Measurements from ENCODE around the gene HFM1.
"Not testable (repeated sequence)": the region's sequence is repeated elsewhere in the genome, so short reads cannot be mapped to it uniquely, and the experiment has no call there.

The HFM1 gene, protein sequence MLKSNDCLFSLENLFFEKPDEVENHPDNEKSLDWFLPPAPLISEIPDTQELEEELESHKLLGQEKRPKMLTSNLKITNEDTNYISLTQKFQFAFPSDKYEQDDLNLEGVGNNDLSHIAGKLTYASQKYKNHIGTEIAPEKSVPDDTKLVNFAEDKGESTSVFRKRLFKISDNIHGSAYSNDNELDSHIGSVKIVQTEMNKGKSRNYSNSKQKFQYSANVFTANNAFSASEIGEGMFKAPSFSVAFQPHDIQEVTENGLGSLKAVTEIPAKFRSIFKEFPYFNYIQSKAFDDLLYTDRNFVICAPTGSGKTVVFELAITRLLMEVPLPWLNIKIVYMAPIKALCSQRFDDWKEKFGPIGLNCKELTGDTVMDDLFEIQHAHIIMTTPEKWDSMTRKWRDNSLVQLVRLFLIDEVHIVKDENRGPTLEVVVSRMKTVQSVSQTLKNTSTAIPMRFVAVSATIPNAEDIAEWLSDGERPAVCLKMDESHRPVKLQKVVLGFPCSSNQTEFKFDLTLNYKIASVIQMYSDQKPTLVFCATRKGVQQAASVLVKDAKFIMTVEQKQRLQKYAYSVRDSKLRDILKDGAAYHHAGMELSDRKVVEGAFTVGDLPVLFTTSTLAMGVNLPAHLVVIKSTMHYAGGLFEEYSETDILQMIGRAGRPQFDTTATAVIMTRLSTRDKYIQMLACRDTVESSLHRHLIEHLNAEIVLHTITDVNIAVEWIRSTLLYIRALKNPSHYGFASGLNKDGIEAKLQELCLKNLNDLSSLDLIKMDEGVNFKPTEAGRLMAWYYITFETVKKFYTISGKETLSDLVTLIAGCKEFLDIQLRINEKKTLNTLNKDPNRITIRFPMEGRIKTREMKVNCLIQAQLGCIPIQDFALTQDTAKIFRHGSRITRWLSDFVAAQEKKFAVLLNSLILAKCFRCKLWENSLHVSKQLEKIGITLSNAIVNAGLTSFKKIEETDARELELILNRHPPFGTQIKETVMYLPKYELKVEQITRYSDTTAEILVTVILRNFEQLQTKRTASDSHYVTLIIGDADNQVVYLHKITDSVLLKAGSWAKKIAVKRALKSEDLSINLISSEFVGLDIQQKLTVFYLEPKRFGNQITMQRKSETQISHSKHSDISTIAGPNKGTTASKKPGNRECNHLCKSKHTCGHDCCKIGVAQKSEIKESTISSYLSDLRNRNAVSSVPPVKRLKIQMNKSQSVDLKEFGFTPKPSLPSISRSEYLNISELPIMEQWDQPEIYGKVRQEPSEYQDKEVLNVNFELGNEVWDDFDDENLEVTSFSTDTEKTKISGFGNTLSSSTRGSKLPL (N-terminal part only)

DNA sequence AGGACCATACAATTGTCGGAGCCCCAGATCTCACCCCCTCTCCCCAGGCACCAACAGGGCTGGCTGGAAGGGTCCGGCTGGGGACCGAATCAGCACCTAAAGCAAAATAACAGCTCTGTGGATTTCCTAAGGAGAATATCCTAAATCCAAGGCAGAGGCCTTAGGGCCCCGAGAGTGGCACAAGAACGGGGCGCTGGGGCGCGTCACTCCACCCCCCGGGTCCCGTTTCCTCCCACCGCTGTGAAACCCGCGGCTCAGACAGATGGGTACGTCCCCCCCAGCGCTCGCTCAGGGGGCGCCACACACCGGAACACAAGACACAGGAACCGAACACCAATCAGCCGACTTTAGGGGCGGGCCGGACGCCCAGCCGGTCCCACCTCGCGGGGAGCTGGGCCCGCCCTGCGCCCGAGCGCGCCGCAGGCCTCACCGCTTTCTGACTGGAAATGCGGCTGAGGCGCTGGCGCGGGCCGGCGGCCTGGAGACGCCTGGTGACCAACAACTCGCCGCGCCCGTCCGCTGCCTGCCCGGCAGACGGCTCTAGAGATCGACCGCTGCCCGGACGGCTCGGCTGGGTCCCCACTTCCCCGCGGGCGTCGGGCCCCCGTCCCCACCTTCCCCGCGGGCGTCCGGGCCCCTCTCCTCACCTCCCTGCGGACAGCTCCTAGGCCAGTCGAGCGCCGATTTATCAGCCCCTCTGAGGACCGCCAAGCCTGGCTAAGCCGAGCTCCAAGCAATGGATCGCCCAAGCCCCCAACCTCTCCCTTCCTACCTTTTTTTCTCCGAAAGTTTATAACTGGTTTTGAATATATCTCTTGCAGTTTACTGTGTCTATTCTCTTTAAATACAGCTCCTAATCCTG, at the start of gene HFM1:
HFM1 (minus strand) TSS at position 687 of the 862 bp plus-strand sequence. CDS start 3,755 bp downstream, outside the sequence.
- peak; percentile 65 for DNase-seq (ENCODE audit: low read depth, low spot score)

DNA sequence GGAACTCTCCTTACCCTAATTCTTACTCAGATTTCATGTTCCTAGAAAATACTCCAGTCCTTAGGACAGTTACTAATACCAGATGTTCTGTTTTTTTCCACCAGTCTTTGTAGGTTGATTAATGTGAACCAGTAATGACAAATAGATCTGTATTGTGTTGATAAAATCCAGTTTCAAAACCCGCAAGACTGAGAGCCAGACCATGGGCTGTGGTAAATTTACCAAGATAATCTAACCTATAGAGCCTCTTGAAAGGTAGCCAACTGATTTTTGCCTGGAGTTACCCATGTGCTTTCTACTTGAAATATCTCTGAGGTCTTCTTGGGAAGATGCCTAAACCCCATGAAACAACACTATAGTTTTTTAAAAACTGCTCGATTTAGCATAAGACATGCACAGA, 49.5 kb upstream of the HFM1 start:
- no peak for DNase-seq (ENCODE audit: low read depth, low spot score)

DNA sequence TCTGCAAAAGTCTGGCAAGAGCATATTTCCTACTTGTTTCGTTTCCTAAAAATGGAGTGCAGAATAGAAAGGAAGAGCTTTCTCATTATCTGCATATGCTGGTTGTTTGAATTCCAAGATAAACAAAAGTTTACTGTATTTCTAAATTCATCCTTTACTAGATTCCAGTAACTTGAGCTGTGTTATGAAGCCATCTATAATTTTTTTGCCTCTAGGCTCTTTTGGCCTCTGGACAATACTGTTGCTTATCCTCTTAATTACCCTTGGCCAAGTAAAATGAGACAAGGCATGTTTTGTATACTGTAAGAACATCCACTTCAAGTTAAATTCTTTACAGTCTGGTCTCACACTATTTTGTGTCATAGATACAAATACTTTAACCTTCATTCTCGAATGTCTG, 45.6 kb upstream of the HFM1 start:
- DNase-seq (ENCODE audit: low read depth, low spot score): no peak

DNA sequence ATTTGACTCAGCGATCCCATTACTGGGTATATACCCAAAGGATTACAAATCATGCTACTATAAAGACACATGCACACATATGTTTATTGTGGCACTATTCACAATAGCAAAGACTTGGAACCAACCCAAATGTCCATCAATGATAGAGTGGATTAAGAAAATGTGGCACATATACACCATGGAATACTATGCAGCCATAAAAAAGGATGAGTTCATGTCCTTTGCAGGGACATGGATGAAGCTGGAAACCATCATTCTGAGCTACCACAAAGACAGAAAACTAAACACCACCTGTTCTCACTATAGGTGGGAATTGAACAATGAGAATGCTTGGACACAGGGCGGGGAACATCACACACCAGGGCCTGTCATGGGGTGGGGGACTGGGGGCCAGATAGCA, 43.1 kb upstream of the HFM1 start:
- DNase-seq (ENCODE audit: low read depth, low spot score): not testable (repeated sequence)

DNA sequence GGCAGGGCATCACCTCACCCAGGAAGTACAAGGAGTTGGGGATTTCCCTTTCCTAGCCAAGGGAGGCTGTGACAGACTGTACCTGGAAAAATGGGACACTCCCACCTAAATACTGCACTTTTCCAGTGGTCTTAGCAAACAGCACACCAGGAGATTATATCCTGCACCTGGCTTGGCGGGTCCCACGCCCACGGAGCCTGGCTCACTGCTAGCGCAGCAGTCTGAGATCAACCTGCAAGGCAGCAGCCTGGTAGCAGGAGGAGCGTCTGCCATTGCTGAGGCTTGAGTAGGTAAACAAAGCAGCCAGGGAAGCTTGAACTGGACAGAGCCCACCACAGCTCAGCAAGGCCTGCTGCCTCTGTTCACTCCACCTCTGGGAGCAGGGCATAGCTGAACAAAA, 37.3 kb upstream of the HFM1 start:
- DNase-seq (ENCODE audit: low read depth, low spot score): not testable (repeated sequence)

DNA sequence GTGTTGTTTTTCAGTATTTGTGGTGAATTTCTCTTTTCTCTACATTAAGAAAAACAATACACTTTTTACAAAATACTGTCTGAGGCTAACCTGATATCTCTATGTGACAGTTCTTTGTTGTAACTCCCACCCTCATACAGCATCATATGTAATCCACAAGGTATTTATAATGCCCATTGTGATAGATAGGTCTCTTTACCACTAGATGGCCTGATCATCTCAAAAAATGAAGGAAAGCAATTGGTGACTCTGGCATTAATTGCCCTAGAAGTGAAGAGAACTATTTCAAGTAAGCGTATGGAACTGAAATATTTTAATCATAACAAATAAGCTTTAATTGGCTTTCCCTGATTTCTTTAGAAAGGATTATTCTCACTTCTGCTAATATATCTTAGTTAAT, 36.2 kb upstream of the HFM1 start:
- DNase-seq (ENCODE audit: low read depth, low spot score): no peak

DNA sequence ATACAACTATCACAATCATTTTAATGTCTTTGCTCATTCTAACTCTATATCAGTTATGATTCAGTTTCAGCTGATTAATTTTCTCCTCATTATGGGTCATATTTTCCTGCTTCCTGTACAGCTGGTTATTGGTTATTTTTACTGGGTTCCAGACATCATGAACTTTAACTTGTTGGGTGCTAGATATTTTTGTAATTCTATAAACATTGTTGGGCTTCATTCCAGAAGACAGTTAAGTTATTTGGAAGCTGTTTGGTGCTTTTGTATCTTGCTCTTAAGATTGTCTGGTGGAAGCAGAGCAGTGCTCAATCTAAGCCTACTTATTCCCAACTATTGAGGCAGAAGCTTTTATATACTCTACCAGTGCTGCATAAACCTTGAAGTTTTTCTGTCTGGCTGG, 34.4 kb upstream of the HFM1 start:
- no peak for DNase-seq (ENCODE audit: low read depth, low spot score)

DNA sequence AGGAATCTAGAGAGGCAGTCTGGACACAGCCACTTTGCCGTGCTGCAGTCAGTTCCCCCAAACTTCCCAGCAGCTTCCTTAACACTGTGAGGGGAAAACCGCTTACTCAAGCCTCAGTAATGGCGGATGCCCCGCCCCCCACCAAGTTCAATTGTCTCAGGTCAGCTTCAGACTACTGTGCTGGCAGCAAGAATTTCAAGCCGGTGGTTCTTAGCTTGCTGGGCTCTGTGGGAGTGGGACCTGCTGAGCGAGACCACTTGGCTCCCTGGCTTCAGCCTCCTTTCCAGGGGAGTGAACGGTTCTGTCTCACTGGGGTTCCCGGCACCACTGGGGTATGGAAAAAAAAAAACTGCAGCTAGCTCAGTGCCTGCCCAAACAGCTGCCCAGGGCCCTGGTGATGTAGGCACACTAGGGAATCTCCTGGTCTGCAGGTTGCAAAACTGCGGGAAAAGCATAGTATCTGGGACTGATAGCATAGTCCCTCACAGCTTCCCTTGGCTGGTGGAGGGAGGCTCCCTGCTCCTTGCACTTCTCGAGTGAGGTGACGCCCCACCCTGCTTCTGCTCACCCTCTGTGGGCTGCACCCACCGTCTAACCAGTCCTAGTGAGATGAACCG, 23.7 kb upstream of the HFM1 start:
- no peak for DNase-seq (ENCODE audit: low read depth, low spot score)

DNA sequence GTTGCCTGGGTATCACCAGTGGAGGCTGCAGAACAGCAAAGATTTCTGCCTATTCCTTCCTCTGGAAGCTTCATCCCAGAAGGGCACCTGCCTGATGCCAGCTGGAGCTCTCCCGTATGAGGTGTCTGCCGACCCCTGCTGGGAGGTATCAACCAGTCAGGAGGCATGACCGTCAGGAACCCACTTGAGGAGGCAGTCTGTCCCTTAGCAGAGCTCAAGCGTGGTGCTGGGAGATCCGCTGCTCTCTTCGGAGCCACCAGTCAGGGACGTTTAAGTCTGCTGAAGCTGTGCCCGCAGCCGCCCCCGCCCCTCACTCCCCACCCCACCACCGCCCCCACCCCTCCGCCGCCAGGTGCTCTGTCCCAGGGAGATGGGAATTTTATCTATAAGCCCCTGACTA, 23.1 kb upstream of the HFM1 start:
- DNase-seq (ENCODE audit: low read depth, low spot score): no peak

DNA sequence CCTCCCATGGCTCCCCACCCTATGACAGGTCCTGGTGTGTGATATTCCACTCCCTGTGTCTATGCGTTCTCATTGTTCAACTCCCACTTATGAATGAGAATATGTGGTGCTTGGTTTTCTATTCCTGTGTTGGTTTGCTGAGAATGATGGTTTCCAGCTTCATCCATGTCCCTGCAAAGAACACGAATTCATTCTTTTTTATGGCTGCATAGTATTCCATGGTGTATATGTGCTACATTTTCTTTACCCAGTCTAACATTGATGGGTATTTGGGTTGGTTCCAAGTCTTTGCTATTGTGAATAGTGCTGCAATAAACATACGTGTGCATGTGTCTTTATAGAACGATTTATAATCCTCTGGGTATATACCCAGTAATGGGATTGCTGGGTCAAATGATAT, 17.9 kb upstream of the HFM1 start:
- DNase-seq (ENCODE audit: low read depth, low spot score): not testable (repeated sequence)

DNA sequence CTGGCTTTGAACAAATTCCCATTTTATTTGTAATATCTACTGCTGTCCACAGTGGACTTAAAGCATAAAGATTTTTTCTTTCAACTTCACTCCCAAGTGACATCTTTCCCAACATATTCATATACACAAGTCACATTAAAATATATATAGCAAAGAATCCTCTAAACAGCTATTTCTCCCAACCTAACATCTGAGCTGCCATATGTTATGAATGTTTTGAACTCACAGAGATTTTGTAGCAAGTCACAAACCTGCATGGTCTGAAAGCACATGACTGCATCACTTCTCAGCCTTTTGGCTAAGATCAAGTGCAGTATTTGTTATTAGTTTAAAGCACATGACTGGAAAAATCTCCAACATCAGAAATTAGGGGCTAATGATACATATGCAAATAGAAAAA, 7.7 kb upstream of the HFM1 start:
- no peak for DNase-seq (ENCODE audit: low read depth, low spot score)

DNA sequence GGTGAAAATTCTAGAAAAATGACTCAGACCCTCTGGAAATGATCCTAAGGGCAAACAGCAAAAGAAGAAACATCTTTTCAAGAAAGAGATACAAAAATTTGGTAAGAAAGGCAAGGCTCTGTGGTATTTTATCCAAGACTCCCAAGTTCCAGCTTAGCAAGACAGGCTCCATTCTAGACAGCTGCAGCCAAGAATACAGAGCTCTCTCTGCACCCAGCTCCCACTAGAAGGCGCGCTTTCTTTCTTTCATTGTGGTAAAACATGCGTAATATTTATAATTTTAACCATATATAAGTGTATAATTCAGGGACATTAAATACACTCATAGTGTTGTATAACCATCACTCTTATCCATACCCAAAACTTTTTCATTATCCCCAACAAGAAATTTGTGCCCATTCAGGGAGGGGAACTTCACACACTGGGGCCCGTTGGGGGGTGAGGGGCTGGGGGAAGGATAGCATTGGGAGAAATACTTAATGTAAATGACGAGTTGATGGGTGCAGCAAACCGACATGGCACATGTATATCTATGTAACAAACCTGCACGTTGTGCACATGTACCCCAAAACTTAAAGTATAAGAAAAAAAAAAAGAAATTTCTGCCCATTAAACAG, 2.2 kb upstream of the HFM1 start:
- DNase-seq (ENCODE audit: low read depth, low spot score): no peak

DNA sequence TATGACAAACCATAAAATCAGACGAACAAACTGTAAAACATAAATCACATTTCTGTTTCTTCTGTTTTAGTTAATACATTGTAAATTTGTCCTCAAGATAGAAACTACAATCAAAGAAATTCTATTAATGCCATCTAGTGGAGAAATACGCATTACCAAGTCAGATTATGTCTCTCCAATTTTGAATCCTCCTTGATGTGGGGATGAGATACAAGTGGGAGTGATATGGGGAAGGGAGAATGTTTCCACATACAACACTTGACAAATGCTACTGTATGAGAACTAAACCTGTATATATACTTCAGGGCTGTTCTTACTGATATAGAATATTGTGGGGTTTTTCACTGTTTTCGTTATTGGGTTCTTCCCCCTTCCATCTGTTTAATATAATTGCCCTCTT, 2.6 kb downstream of the HFM1 start:
- DNase-seq (ENCODE audit: low read depth, low spot score): no peak

DNA sequence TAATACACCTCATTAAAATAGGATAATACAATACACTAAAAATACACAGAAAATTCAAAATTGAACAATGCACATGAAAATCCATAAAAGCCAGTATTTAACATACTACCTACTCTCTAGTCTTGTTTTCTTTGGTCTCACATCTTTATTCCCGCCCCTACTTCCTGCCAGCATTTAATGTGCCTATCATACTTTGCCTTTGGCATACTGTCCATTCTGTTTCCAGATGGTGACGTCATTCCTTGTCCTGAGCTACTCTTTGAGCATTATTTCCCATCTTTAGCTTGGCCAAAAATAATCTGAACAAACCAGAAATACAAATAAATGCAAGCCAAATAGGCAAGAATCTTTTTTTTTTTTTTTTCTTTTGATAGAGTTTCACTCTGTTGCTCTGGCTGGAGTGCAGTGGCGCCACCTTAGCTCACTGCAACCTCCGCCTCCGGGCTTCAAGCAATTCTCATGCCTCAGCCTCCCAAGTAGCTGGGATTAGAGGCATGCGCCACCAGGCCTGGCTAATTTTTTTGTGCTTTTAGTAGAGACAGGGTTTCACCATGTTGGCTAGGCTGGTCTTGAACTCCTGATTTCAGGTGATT, 4.4 kb downstream of the HFM1 start:
- no peak for DNase-seq (ENCODE audit: low read depth, low spot score)

DNA sequence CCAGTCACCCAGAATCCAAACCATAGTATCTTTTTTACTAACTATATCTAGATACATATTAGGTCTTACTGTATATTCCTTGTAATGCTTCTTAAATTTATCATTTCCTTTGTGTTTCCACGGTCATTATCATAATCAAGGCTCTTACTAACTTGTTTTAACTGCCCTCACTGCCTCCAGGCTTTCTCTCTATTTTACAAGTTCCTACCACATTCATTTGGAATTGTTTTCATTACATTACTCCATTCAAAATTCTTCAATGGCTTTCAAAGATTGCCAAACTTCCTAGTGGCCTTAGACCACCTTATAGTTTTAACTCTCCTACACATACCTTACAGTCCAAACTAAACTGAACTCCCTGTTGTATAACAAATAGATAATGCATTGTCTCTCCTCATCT, 6.3 kb downstream of the HFM1 start:
- DNase-seq (ENCODE audit: low read depth, low spot score): no peak

DNA sequence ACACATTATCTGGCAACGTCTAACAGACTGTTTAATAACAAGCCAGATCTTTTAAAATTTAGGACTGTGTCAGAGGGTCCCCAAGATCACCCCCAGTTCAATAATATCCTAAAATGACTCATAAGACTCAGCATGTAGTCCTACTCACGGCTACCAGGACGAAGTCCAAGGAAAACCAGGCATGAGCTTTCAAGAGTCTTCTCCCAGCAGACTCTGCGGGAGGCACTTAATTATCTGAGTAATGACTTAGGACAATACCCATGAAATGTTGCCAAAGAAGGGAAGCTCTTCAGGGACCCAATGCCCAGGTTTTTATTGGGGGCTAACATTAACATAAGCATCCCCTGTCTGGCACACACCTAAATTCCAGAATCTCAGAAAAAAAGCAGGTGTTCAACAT, 7.0 kb downstream of the HFM1 start:
- no peak for DNase-seq (ENCODE audit: low read depth, low spot score)

DNA sequence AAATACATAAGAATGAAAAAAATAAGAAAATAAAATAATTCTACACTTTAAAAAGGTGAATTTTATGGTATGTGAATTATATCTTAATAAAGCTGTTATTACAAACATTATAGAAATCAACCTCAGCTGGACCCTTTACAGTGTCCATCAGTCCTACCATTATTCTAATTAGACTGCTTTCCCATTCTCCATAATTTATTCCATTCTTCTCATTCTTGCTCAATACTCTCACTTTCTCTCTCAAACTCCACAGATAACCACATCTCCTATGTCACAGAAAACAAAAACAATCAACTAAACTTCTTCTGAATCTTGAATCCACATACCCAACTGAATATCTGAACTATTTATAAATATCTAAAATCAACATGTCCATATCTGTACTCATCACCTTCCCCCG, 11.6 kb downstream of the HFM1 start:
- no peak for DNase-seq (ENCODE audit: low read depth, low spot score)

DNA sequence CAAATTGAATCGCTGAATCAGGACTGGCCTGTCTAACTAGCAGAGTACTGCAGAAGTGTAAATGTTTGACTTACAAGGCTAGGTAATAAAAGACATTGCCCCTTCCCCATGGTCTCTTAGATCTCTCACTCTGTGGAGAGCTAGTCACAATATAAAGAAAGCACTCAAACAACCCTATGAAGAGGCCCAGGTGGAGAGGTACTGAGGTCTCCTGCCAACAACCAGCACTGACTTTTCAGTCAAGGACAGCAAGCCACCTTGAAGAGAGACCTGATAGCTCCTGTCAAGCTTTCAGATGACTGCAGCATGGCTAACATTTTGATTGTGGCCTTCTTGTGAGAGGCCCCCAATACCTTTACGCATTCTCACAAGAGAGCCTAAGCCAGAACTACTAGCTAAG, 18.5 kb downstream of the HFM1 start:
- no peak for DNase-seq (ENCODE audit: low read depth, low spot score)

DNA sequence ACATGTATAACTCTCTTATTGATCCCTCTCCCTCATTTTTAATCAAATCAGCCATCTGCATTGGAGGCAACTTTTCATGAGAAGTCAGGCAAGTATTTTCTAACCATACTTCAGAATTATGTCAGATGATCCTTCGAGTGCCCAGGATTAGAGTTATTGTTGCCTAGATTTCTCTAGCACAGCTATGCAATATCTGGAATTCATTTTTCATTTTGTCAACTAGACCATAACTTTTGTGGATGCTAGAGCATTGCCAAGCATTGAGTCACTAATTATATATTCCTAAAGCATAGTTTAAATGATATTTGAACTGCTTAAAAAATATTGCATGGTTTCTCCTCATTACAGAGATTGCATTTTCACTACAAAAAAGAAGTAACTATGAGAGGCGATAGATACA, 21.2 kb downstream of the HFM1 start:
- DNase-seq (ENCODE audit: low read depth, low spot score): no peak

DNA sequence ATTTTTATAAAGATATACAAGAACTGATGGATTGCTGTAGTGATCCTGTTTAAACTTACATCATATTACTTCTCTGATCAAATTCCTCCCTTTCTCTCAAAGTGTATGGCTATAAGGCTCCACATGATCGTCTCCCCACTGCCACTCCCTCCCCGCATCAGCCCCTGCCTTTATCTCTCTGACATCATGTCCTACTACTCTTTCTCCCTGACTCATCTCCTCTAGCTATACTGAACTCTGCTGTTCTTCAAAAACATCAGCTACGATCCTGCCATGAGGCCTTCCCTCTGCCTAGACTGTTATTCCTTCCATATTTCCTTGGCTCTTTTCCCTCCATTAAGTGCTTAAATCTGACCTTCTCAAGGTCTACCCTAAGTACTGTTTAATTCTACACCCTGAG, 22.8 kb downstream of the HFM1 start:
- no peak for DNase-seq (ENCODE audit: low read depth, low spot score)

All from activated naive CD8-positive, alpha-beta T cell treated with anti-CD3 and anti-CD28 coated beads, Interleukin-2, amount 50 U/mL, for 16 hours (primary cell).